ENCODE data around the gene KRT71. TPM values are rescaled to one million over a fixed set of nuclear protein-coding genes. Genes with fewer than 3 reads are reported as not detected.
"Not testable (repeated sequence)": the region's sequence is repeated elsewhere in the genome, so short reads cannot be mapped to it uniquely, and the experiment has no call there.

Gene KRT71
- total and polyA plus RNA-seq, 7 donors = not detected

GRCh38 chr12:52600475-52600874, 47.5 kb upstream of the KRT71 start:
- intact Hi-C loops (cut with DNase I) = no loop called here
- no peak for DNase-seq
- Histone ChIP-seq H3K9me3 (no peaks in the 10 kb centered on the region), H3K27ac (no peak overlapping the region), H3K27me3 (peaks cover 9 to 41% (median 24%) of the 10 kb centered on the region in 3 donors), H3K4me1 (no peaks in the 10 kb centered on the region), H3K4me3 (no peak overlapping the region), H3K36me3 (no peaks in the 10 kb centered on the region)
- 84 to 88% methylated on average over 12 of the region's 12 CpGs for WGBS, 2 donors
- TF ChIP-seq POLR2AphosphoS5 (IDR thresholded peaks at IDR 0.05) = no peak
- no peak for TF ChIP-seq EP300 (IDR thresholded peaks at IDR 0.05)
- TF ChIP-seq POLR2A (IDR thresholded peaks at IDR 0.05) = no peak
- no peak for TF ChIP-seq CTCF (IDR thresholded peaks at IDR 0.05)

- Histone ChIP-seq H3K4me1 (no peaks in the 10 kb centered on the region), H3K4me3 (no peak overlapping the region), H3K27ac (no peak overlapping the region), H3K36me3 (no peaks in the 10 kb centered on the region), H3K9me3 (no peaks in the 10 kb centered on the region), H3K27me3 (peaks cover 9 to 41% (median 24%) of the 10 kb centered on the region in 3 donors)
- TF ChIP-seq POLR2A (IDR thresholded peaks at IDR 0.05) (no peak), POLR2AphosphoS5 (IDR thresholded peaks at IDR 0.05) (no peak), CTCF (IDR thresholded peaks at IDR 0.05) (no peak), EP300 (IDR thresholded peaks at IDR 0.05) (no peak)
- intact Hi-C loops (cut with DNase I) = no loop called here
- no peak for DNase-seq
- 27 to 60% methylated on average over 2 of the region's 2 CpGs for WGBS, 2 donors
Measured at GRCh38 chr12:52600071-52600470, 47.1 kb upstream of the KRT71 start.

- H3K36me3 ChIP-seq = no peaks in the 10 kb centered on the region
- no peak overlapping the region for H3K4me3 ChIP-seq
- no peaks in the 10 kb centered on the region for H3K4me1 ChIP-seq
- no peak for TF ChIP-seq EP300 (IDR thresholded peaks at IDR 0.05)
- TF ChIP-seq POLR2AphosphoS5 (IDR thresholded peaks at IDR 0.05) = no peak
- no peak for TF ChIP-seq CTCF (IDR thresholded peaks at IDR 0.05)
- no peak for TF ChIP-seq POLR2A (IDR thresholded peaks at IDR 0.05)
- no peaks in the 10 kb centered on the region for H3K9me3 ChIP-seq
- intact Hi-C loops (cut with DNase I) = no loop called here
- no peak overlapping the region for H3K27ac ChIP-seq
- H3K27me3 ChIP-seq = peaks cover 9 to 41% (median 24%) of the 10 kb centered on the region in 3 donors
- WGBS, 2 donors = 88 to 92% methylated on average over 5 of the region's 5 CpGs
- DNase-seq = no peak
Measured at GRCh38 chr12:52598966-52599365, 46.0 kb upstream of the KRT71 start.

GRCh38 chr12:52594237-52594636, 41.3 kb upstream of the KRT71 start:
- H3K9me3 ChIP-seq; DNase-seq; H3K36me3 ChIP-seq; H3K4me1 ChIP-seq; intact Hi-C loops (cut with DNase I); H3K27me3 ChIP-seq; H3K4me3 ChIP-seq; H3K27ac ChIP-seq: not testable (repeated sequence)
- 92% methylated on average over 4 of the region's 4 CpGs for WGBS, 2 donors

GRCh38 chr12:52591521-52591920, 38.6 kb upstream of the KRT71 start:
- 90 to 92% methylated on average over 11 of the region's 11 CpGs for WGBS, 2 donors
- intact Hi-C loops (cut with DNase I) = no loop called here
- H3K27ac ChIP-seq = no peak overlapping the region
- no peaks in the 10 kb centered on the region for H3K9me3 ChIP-seq
- no peak overlapping the region for H3K4me3 ChIP-seq
- H3K36me3 ChIP-seq = no peaks in the 10 kb centered on the region
- DNase-seq = peak; percentile 45
- H3K27me3 ChIP-seq = no peaks in the 10 kb centered on the region
- no peaks in the 10 kb centered on the region for H3K4me1 ChIP-seq
- TF ChIP-seq POLR2A (IDR thresholded peaks at IDR 0.05) (no peak), POLR2AphosphoS5 (IDR thresholded peaks at IDR 0.05) (no peak), CTCF (IDR thresholded peaks at IDR 0.05) (no peak), EP300 (IDR thresholded peaks at IDR 0.05) (no peak)

All from sigmoid colon (tissue), 7 donors.